Body of pancreas (tissue), 4 donors: ENCODE results near the gene SNTG2.

Experiments
- CTCF ChIP-seq, 7 experiments: fragments of 450-650 bp in 4 of 7; fragments of 200-600 bp in 3 of 7; sonication (generic) in 3 of 7; IDR thresholded peaks; one replicate each; pipeline ENCODE4 v1.5.1; 2016 to 2019; ENCODE audit warnings: antibody characterized with exemption in 7 of 7
- POLR2A ChIP-seq, 3 donors: fragments of 450-650 bp; IDR thresholded peaks; one replicate each; pipeline ENCODE4 v1.6.1; 2016; ENCODE audit warnings: antibody characterized with exemption in 3 of 3, mild to moderate bottlenecking in 2 of 3

DNA sequence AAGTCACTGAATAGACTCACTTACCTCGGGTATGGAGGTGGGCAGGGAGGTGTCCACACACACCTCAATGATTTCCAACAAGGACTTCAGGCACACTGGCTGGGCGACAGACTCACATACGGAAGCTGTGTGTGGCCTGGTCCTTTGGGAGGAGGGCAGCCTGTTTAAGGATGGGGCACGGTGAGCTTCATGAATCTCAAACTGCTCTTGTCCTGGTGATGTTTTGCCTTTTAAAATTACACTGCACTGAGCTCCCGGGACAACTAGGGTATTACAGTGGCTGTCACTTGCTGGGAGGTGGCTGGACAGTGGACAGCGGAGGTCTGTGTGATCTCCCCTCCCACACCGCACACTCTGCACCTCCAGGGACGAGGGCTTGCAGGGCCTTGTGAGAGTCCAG, 211.6 kb downstream of the SNTG2 start:
- TF ChIP-seq CTCF (IDR thresholded peaks at IDR 0.05) (no peak), POLR2A (IDR thresholded peaks at IDR 0.05) (no peak)
